Measurements from ENCODE around the gene BTBD3. TPM values are rescaled to one million over a fixed set of nuclear protein-coding genes. Genes with fewer than 3 reads are reported as not detected.

BTBD3 gene
- total RNA-seq, 2 donors from 2014 or later = 81.7 to 115 TPM

- WGBS, 2 experiments (ENCODE audit: insufficient coverage in 1 of 2, insufficient read length in 1 of 2) = 54 to 66% methylated on average over 4 to 6 of the region's 6 CpGs
- no peaks in the 10 kb centered on the region for H3K9me3 Mint-ChIP-seq
- no peak overlapping the region for H3K27ac ChIP-seq (ENCODE audit: low read depth, low read length)
- no peaks in the 10 kb centered on the region for H3K9me3 ChIP-seq (ENCODE audit: control insufficient read depth, low read length)
- peak; percentile 52 for DNase-seq
- peaks cover 15% of the 10 kb centered on the region for H3K4me1 Mint-ChIP-seq
- H3K4me3 ChIP-seq (ENCODE audit: low read length) = no peak overlapping the region
- no peak overlapping the region for H3K9ac ChIP-seq (ENCODE audit: extremely low read depth, low read length, poor library complexity, severe bottlenecking)
- no peaks in the 10 kb centered on the region for H3K36me3 Mint-ChIP-seq (ENCODE audit: low read depth)
- no peaks in the 10 kb centered on the region for H3K36me3 ChIP-seq (ENCODE audit: control insufficient read depth, insufficient read depth, low read length)
- peaks cover 7% of the 10 kb centered on the region for H3K27me3 Mint-ChIP-seq (ENCODE audit: insufficient read depth)
- H3K4me1 ChIP-seq (ENCODE audit: control insufficient read depth, insufficient read depth, low read length) = peaks cover 4% of the 10 kb centered on the region
- no peaks in the 10 kb centered on the region for H3K27me3 ChIP-seq (ENCODE audit: control insufficient read depth, insufficient read depth, low read length, poor library complexity, severe bottlenecking)
- H3K27ac Mint-ChIP-seq = no peak overlapping the region
- TF ChIP-seq, protein P1, sequence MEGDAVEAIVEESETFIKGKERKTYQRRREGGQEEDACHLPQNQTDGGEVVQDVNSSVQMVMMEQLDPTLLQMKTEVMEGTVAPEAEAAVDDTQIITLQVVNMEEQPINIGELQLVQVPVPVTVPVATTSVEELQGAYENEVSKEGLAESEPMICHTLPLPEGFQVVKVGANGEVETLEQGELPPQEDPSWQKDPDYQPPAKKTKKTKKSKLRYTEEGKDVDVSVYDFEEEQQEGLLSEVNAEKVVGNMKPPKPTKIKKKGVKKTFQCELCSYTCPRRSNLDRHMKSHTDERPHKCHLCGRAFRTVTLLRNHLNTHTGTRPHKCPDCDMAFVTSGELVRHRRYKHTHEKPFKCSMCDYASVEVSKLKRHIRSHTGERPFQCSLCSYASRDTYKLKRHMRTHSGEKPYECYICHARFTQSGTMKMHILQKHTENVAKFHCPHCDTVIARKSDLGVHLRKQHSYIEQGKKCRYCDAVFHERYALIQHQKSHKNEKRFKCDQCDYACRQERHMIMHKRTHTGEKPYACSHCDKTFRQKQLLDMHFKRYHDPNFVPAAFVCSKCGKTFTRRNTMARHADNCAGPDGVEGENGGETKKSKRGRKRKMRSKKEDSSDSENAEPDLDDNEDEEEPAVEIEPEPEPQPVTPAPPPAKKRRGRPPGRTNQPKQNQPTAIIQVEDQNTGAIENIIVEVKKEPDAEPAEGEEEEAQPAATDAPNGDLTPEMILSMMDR (conservative IDR thresholded peaks at IDR 0.05) = no peak
- H3K4me3 Mint-ChIP-seq = no peak overlapping the region
These were observed 18.5 kb downstream of the BTBD3 start for GRCh38 chr20:11936157-11936556.

GRCh38 chr20:11937230-11937629 is 19.5 kb downstream of the BTBD3 start:
- Histone ChIP-seq H3K27me3 (ENCODE audit: control insufficient read depth, insufficient read depth, low read length, poor library complexity, severe bottlenecking) (no peaks in the 10 kb centered on the region), H3K4me3 (ENCODE audit: low read length) (no peak overlapping the region), H3K9me3 (ENCODE audit: control insufficient read depth, low read length) (no peaks in the 10 kb centered on the region), H3K27ac (ENCODE audit: low read depth, low read length) (no peak overlapping the region), H3K36me3 (ENCODE audit: control insufficient read depth, insufficient read depth, low read length) (no peaks in the 10 kb centered on the region), H3K4me1 (ENCODE audit: control insufficient read depth, insufficient read depth, low read length) (peaks cover 4% of the 10 kb centered on the region), H3K9ac (ENCODE audit: extremely low read depth, low read length, poor library complexity, severe bottlenecking) (no peak overlapping the region)
- TF ChIP-seq, protein P1 (conservative IDR thresholded peaks at IDR 0.05) = no peak
- peaks cover 7% of the 10 kb centered on the region for H3K27me3 Mint-ChIP-seq (ENCODE audit: insufficient read depth)
- peaks cover 15% of the 10 kb centered on the region for H3K4me1 Mint-ChIP-seq
- no peaks in the 10 kb centered on the region for H3K9me3 Mint-ChIP-seq
- no peak overlapping the region for H3K4me3 Mint-ChIP-seq
- H3K27ac Mint-ChIP-seq = no peak overlapping the region
- H3K36me3 Mint-ChIP-seq (ENCODE audit: low read depth) = no peaks in the 10 kb centered on the region
- no peak for DNase-seq

- Histone ChIP-seq H3K36me3 (ENCODE audit: control insufficient read depth, insufficient read depth, low read length) (no peaks in the 10 kb centered on the region), H3K27ac (ENCODE audit: low read depth, low read length) (no peak overlapping the region), H3K27me3 (ENCODE audit: control insufficient read depth, insufficient read depth, low read length, poor library complexity, severe bottlenecking) (no peaks in the 10 kb centered on the region), H3K4me1 (ENCODE audit: control insufficient read depth, insufficient read depth, low read length) (no peaks in the 10 kb centered on the region), H3K9ac (ENCODE audit: extremely low read depth, low read length, poor library complexity, severe bottlenecking) (no peak overlapping the region), H3K9me3 (ENCODE audit: control insufficient read depth, low read length) (no peaks in the 10 kb centered on the region), H3K4me3 (ENCODE audit: low read length) (no peak overlapping the region)
- peaks cover 4% of the 10 kb centered on the region for H3K4me1 Mint-ChIP-seq
- DNase-seq = no peak
- H3K4me3 Mint-ChIP-seq = no peak overlapping the region
- WGBS, 2 experiments (ENCODE audit: insufficient coverage in 1 of 2, insufficient read length in 1 of 2) = 92 to 100% methylated on average over 3 to 4 of the region's 4 CpGs
- peaks cover 3% of the 10 kb centered on the region for H3K27me3 Mint-ChIP-seq (ENCODE audit: insufficient read depth)
- no peak overlapping the region for H3K27ac Mint-ChIP-seq
- TF ChIP-seq, protein P1 (conservative IDR thresholded peaks at IDR 0.05) = no peak
- no peaks in the 10 kb centered on the region for H3K9me3 Mint-ChIP-seq
- no peaks in the 10 kb centered on the region for H3K36me3 Mint-ChIP-seq (ENCODE audit: low read depth)
These were observed 24.0 kb downstream of the BTBD3 start for GRCh38 chr20:11941593-11942246.
